Measurements from ENCODE around the gene ASAP2.

The ASAP2 gene

GRCh38 chr2:9379391-9379755, 172.8 kb downstream of the ASAP2 start:
- Histone ChIP-seq H3K9me3 (ENCODE audit: control insufficient read depth in 1 of 2, low read length in 2 of 2) (no peaks in the 10 kb centered on the region), H3K27ac (ENCODE audit: low read length) (no peak overlapping the region), H3K4me1 (ENCODE audit: control insufficient read depth in 1 of 2, insufficient read depth in 2 of 2, low read length in 2 of 2) (peaks cover 0 to 8% of the 10 kb centered on the region in 2 donors), H3K36me3 (ENCODE audit: control insufficient read depth in 1 of 2, insufficient read depth in 2 of 2, low read length in 2 of 2) (peaks cover 17 to 27% of the 10 kb centered on the region in 2 donors), H3K27me3 (ENCODE audit: low read depth, low read length) (no peaks in the 10 kb centered on the region), H3K4me3 (ENCODE audit: low read depth in 1 of 2, low read length in 2 of 2) (no peak overlapping the region)

DNA sequence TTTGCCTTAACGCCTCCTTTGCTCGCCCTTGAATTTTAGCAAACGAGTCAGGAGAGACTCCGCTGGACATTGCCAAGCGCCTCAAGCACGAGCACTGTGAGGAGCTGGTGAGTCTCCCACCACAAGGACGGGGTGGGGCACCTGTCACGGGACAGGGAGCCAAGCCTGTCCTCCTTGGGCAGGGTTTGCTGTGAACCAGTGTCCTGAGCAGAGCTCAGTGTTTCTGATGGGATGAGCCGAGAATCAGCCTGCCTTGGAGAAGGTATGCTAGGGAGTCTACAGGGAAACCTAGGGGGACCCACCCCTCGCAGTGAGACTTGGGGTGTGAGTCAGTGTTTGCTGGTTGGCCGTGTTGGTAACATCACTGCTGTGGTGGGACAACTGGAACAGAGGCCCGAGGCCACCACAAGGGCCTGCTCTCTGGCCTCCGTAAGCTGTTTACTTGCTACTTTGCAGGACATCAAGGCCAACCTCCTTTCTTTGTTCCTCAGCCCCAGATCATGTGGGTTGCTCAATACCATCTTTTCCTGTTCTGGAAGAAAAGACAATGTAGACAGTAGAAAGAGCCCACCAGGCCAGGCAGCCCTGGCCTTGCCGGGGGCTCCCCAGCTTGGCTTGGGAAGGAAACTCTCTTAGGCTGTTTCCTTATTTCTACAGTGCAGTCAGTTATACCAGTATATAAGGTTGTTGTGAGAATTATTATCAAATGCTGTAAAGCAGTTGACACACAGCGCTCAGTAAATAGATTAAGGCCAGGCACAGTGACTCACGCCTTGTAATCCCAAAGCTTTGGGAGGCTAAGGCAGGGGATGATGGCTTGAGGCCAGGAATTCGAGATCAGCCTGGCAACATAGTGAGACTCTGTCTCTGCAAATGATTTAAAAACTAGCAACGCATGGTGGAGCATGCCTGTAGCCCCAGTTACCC, 174.4 kb downstream of the ASAP2 start:
- Histone ChIP-seq H3K4me1 (ENCODE audit: control insufficient read depth in 1 of 2, insufficient read depth in 2 of 2, low read length in 2 of 2) (peaks cover 0 to 8% of the 10 kb centered on the region in 2 donors), H3K27me3 (ENCODE audit: low read depth, low read length) (no peaks in the 10 kb centered on the region), H3K36me3 (ENCODE audit: control insufficient read depth in 1 of 2, insufficient read depth in 2 of 2, low read length in 2 of 2) (peaks cover 10 to 37% of the 10 kb centered on the region in 2 donors), H3K27ac (ENCODE audit: low read length) (peak overlapping the region; percentile 56), H3K4me3 (ENCODE audit: low read depth in 1 of 2, low read length in 2 of 2) (no peak overlapping the region), H3K9me3 (ENCODE audit: control insufficient read depth in 1 of 2, low read length in 2 of 2) (no peaks in the 10 kb centered on the region)

GRCh38 chr2:9382604-9383235, 176.1 kb downstream of the ASAP2 start:
- peaks cover 10 to 30% of the 10 kb centered on the region in 2 donors for H3K36me3 ChIP-seq (ENCODE audit: control insufficient read depth in 1 of 2, insufficient read depth in 2 of 2, low read length in 2 of 2)
- no peak overlapping the region for H3K4me3 ChIP-seq (ENCODE audit: low read depth in 1 of 2, low read length in 2 of 2)
- H3K4me1 ChIP-seq (ENCODE audit: control insufficient read depth in 1 of 2, insufficient read depth in 2 of 2, low read length in 2 of 2), result peaks cover 0 to 5% of the 10 kb centered on the region in 2 donors

DNA sequence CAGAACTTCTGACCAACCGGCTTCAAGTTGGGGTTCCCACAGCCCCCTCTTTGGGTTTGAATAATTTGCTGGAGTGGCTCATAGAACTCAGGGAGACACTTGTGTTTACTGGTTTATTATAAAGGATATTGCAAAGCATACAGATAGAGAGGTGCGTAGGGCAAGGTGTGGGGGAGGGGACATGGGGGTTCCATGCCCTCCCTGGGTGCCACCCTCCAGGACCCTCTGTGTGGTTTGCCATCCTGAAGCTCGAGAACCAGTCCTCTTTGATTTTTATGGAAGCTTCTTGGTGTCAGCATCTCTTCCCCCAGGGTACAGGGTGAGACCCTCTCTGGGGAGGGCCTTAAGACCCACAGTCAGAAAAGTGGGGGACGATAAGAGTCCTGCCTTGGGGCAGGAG, 177.9 kb downstream of the ASAP2 start:
- no peak overlapping the region for H3K27ac ChIP-seq (ENCODE audit: low read length)
- peaks cover 16 to 44% of the 10 kb centered on the region in 2 donors for H3K36me3 ChIP-seq (ENCODE audit: control insufficient read depth in 1 of 2, insufficient read depth in 2 of 2, low read length in 2 of 2)
- no peak overlapping the region for H3K4me3 ChIP-seq (ENCODE audit: low read depth in 1 of 2, low read length in 2 of 2)
- no peaks in the 10 kb centered on the region for H3K9me3 ChIP-seq (ENCODE audit: control insufficient read depth in 1 of 2, low read length in 2 of 2)
- no peaks in the 10 kb centered on the region for H3K4me1 ChIP-seq (ENCODE audit: control insufficient read depth in 1 of 2, insufficient read depth in 2 of 2, low read length in 2 of 2)
- H3K27me3 ChIP-seq (ENCODE audit: low read depth, low read length), result no peaks in the 10 kb centered on the region

More at GRCh38 chr2:9382604-9383235, 176.1 kb downstream of the ASAP2 start:
- Histone ChIP-seq H3K9me3 (ENCODE audit: control insufficient read depth in 1 of 2, low read length in 2 of 2) (no peaks in the 10 kb centered on the region), H3K27me3 (ENCODE audit: low read depth, low read length) (no peaks in the 10 kb centered on the region), H3K27ac (ENCODE audit: low read length) (no peak overlapping the region)

DNA sequence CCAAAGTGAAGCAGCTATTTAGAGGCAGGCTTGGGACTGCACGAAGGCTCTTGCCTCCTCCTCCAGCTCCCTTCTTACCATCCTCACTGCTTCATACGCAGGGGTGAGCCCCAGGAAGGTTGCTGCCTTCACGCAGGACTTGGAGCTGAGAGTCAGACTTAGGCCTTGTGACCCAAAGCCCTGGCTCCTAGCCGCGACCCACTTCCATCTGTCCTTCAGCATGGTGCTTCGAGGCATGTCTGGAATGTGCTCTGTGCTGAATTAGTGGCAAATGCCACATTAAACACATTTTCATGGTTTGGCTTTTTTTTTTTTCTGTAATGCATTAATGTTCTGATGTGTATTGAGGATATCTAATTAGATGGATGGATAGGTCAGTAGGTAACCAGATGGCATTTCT, 179.2 kb downstream of the ASAP2 start:
- no peaks in the 10 kb centered on the region for H3K4me1 ChIP-seq (ENCODE audit: control insufficient read depth in 1 of 2, insufficient read depth in 2 of 2, low read length in 2 of 2)
- peaks cover 27 to 47% of the 10 kb centered on the region in 2 donors for H3K36me3 ChIP-seq (ENCODE audit: control insufficient read depth in 1 of 2, insufficient read depth in 2 of 2, low read length in 2 of 2)
- no peaks in the 10 kb centered on the region for H3K27me3 ChIP-seq (ENCODE audit: low read depth, low read length)
- H3K27ac ChIP-seq (ENCODE audit: low read length), result no peak overlapping the region
- no peak overlapping the region for H3K4me3 ChIP-seq (ENCODE audit: low read depth in 1 of 2, low read length in 2 of 2)
- H3K9me3 ChIP-seq (ENCODE audit: control insufficient read depth in 1 of 2, low read length in 2 of 2), result no peaks in the 10 kb centered on the region

GRCh38 chr2:9388199-9388681, 181.6 kb downstream of the ASAP2 start:
- Histone ChIP-seq H3K4me3 (ENCODE audit: low read depth in 1 of 2, low read length in 2 of 2) (no peak overlapping the region), H3K4me1 (ENCODE audit: control insufficient read depth in 1 of 2, insufficient read depth in 2 of 2, low read length in 2 of 2) (no peaks in the 10 kb centered on the region), H3K36me3 (ENCODE audit: control insufficient read depth in 1 of 2, insufficient read depth in 2 of 2, low read length in 2 of 2) (peaks cover 32 to 40% of the 10 kb centered on the region in 2 donors), H3K27ac (ENCODE audit: low read length) (no peak overlapping the region), H3K27me3 (ENCODE audit: low read depth, low read length) (no peaks in the 10 kb centered on the region), H3K9me3 (ENCODE audit: control insufficient read depth in 1 of 2, low read length in 2 of 2) (no peaks in the 10 kb centered on the region)

DNA sequence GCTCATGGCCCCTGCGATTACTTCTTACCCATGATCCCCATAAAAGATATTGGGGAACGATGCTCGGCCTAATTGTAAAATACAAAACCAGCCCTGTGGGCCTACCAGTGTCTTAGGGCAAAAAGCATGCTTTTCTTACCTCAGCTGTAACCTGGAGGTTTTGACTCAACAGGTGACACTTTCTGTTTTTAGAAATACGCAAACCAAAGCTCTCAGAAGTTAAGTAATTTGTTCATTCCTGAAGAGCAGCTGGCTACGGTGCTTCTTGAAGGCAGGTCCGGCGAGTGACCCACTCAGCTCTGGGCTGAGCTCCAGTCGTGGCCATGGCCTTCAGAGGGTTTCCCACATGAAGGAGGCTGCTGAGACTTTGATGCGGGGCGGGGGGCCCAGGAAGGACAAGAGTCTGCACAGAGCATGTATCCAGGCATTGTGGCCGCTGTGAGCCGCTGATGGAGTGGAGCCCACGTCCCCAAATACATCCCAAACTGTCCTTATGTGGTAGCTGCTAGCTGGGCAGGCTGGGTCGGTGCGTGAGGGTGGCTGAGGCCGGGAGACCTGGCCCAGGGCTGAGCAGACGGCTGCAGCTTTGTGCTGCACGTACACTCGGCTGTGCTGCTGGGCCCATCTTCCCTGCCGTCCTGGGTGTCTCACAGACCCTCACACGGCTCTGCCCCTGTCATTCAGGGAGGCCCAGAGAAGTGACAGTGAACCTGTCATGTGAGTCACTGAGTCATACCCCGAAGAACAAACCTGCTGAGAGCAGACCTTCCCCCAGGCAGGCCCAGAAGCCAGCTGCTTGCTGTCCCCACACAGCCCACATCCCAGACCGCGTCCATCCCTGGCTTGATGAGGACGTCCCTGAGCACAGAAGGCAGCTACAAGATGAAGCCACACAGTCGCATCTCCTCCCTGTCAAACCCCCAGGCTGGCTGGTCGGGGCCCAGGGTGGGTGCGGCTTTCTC, 182.6 kb downstream of the ASAP2 start:
- Histone ChIP-seq H3K4me1 (ENCODE audit: control insufficient read depth in 1 of 2, insufficient read depth in 2 of 2, low read length in 2 of 2) (no peaks in the 10 kb centered on the region), H3K9me3 (ENCODE audit: control insufficient read depth in 1 of 2, low read length in 2 of 2) (no peaks in the 10 kb centered on the region), H3K36me3 (ENCODE audit: control insufficient read depth in 1 of 2, insufficient read depth in 2 of 2, low read length in 2 of 2) (peaks cover 33 to 40% of the 10 kb centered on the region in 2 donors)

DNA sequence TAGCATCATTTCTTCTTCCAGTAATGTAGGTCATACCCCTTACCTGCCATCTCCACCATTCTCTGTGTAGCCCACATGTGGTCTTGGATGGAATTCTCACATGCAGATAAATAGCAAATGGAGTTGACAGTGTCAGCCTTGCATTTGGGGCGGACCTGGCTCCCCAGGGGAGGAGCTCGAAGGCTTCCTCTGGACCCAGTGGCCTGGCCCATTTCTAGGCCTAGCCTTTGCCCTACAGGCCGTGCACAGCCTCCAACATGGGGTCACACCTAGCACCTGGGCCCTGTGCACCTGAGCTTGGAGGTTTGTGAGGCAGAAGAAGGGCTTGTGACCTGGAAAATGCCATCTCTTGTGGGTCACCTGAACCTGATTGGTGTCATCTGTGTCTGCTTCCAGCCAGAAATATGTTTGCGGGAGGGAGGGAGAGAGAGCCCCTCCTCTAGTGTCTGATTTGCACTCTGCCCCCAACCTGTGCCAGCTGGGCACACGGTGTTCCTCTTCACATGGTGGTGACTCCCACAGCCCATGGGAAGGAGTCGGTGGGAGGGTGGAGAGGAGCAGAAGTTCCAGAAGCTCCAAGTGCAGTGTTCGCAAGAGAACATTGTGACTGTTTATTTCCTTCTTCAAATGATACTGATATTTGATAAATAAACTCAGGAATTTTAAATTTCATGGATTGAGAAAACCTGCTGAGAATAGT, 183.7 kb downstream of the ASAP2 start:
- Histone ChIP-seq H3K27me3 (ENCODE audit: low read depth, low read length) (no peaks in the 10 kb centered on the region), H3K9me3 (ENCODE audit: control insufficient read depth in 1 of 2, low read length in 2 of 2) (no peaks in the 10 kb centered on the region), H3K4me3 (ENCODE audit: low read depth in 1 of 2, low read length in 2 of 2) (no peak overlapping the region), H3K27ac (ENCODE audit: low read length) (no peak overlapping the region), H3K4me1 (ENCODE audit: control insufficient read depth in 1 of 2, insufficient read depth in 2 of 2, low read length in 2 of 2) (no peaks in the 10 kb centered on the region), H3K36me3 (ENCODE audit: control insufficient read depth in 1 of 2, insufficient read depth in 2 of 2, low read length in 2 of 2) (peaks cover 37 to 40% of the 10 kb centered on the region in 2 donors)

More for the DNA sequence above, 182.6 kb downstream of the ASAP2 start:
- Histone ChIP-seq H3K4me3 (ENCODE audit: low read depth in 1 of 2, low read length in 2 of 2) (no peak overlapping the region), H3K27ac (ENCODE audit: low read length) (no peak overlapping the region), H3K27me3 (ENCODE audit: low read depth, low read length) (no peaks in the 10 kb centered on the region)

DNA sequence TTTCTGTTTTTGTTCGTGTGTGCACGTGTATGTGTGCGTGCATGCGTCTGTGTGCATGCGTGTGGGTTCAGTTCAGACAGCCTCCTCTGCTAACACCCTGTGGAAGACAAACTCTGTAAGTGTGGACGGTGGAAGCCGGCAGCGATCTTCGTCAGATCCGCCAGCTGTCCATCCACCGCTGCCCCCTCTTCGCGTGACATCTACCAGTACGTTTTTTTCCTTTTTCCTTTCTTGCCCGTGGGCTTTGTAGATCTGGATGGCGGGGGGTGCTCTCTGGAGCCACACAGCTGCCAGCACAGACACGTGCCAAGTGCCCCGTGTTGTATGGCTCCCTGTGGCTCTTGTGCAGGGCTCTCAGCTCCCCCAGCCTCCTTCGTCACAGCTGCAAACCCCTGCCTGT, 184.4 kb downstream of the ASAP2 start:
- Histone ChIP-seq H3K9me3 (ENCODE audit: control insufficient read depth in 1 of 2, low read length in 2 of 2) (no peaks in the 10 kb centered on the region), H3K36me3 (ENCODE audit: control insufficient read depth in 1 of 2, insufficient read depth in 2 of 2, low read length in 2 of 2) (peaks cover 31 to 40% of the 10 kb centered on the region in 2 donors), H3K4me3 (ENCODE audit: low read depth in 1 of 2, low read length in 2 of 2) (no peak overlapping the region), H3K27me3 (ENCODE audit: low read depth, low read length) (no peaks in the 10 kb centered on the region), H3K4me1 (ENCODE audit: control insufficient read depth in 1 of 2, insufficient read depth in 2 of 2, low read length in 2 of 2) (no peaks in the 10 kb centered on the region), H3K27ac (ENCODE audit: low read length) (no peak overlapping the region)

DNA sequence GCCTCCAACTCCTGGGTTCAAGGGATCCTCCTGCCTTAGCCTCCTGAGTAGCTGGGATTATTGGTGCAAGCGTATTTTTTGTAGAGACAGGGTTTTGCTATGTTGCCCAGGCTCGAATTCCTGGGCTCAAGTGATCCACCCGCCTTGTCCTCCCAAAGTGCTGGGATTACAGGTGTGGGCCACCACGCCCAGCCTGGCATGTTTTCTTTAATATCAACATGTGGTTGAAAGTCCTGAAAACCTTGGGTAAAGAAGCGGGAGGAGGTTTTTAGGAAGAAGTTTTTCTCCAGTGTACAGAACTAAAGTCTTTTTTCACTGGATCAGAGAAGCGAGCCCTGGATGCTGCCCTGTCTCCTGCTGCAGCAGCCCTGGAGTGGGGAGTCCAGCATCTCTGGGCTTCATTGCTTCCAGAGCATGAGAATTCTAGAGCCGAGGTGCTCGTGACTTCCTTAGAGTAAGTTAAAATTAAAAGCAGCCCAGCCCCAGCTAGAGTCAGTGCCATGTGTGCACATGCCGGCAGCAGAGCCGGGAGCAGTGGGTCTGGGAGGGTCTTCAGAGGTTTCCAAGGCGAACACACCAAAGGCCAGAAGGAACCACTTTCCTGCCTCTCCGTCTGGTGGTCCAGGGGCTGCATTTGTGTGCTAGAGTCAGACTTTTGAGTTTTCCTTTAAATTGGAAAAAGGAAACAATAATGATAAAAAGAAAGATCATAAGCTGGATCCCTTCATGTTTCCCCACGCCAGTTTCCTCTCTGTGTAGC, 185.5 kb downstream of the ASAP2 start:
- Histone ChIP-seq H3K36me3 (ENCODE audit: control insufficient read depth in 1 of 2, insufficient read depth in 2 of 2, low read length in 2 of 2) (peaks cover 27 to 40% of the 10 kb centered on the region in 2 donors), H3K4me1 (ENCODE audit: control insufficient read depth in 1 of 2, insufficient read depth in 2 of 2, low read length in 2 of 2) (no peaks in the 10 kb centered on the region), H3K27ac (ENCODE audit: low read length) (no peak overlapping the region)

More for the DNA sequence above, 185.5 kb downstream of the ASAP2 start:
- Histone ChIP-seq H3K4me3 (ENCODE audit: low read depth in 1 of 2, low read length in 2 of 2) (no peak overlapping the region), H3K9me3 (ENCODE audit: control insufficient read depth in 1 of 2, low read length in 2 of 2) (no peaks in the 10 kb centered on the region), H3K27me3 (ENCODE audit: low read depth, low read length) (no peaks in the 10 kb centered on the region)
